Measurements from ENCODE around the gene PITX2. TPM values are rescaled to one million over a fixed set of nuclear protein-coding genes. Genes with fewer than 3 reads are reported as not detected.
"Not testable (repeated sequence)": the region's sequence is repeated elsewhere in the genome, so short reads cannot be mapped to it uniquely, and the experiment has no call there.

The PITX2 gene
- total RNA-seq, 1 donor from 2014 or later = 1.3 TPM

DNA sequence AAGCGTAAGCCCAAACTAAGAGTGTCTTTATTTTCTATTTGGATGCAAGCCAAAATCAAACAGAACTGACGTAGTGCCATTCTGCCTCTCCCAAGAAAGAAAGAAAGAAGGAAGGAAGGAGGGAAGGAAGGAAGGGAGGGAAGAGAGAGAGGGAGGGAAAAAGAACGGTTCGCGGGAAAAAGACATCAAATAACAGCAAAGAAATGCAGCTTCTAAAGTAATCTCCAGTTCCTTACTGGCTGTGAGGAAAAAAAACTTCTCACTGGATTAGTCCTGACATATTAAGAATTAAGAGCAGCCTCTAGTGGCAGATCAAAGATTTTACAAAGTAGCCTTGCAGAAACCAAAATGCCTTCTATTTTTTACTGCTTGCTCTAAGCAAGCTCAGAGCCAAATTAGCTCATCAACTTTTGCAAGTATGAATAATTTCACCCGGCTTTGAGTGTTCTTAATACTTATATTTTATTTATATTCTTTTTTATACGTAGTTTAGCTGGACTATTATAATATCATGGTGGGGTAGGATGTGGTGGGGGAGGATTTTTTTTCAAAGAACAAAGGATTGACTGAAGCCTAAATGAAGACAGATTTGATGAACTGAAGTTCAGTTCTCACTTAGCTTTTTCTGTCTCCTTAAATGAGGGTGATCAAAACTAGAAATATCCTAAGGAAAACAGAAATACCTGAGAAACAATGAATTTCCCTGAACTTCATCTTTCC is 36.6 kb downstream of the PITX2 start:
- H3K36me3 Mint-ChIP-seq (ENCODE audit: unreplicated experiment) = no peaks in the 10 kb centered on the region
- no peak overlapping the region for H3K27ac Mint-ChIP-seq (ENCODE audit: unreplicated experiment)
- no peak for DNase-seq
- no peaks in the 10 kb centered on the region for H3K4me1 Mint-ChIP-seq (ENCODE audit: low read depth, unreplicated experiment)
- TF ChIP-seq, protein P1, sequence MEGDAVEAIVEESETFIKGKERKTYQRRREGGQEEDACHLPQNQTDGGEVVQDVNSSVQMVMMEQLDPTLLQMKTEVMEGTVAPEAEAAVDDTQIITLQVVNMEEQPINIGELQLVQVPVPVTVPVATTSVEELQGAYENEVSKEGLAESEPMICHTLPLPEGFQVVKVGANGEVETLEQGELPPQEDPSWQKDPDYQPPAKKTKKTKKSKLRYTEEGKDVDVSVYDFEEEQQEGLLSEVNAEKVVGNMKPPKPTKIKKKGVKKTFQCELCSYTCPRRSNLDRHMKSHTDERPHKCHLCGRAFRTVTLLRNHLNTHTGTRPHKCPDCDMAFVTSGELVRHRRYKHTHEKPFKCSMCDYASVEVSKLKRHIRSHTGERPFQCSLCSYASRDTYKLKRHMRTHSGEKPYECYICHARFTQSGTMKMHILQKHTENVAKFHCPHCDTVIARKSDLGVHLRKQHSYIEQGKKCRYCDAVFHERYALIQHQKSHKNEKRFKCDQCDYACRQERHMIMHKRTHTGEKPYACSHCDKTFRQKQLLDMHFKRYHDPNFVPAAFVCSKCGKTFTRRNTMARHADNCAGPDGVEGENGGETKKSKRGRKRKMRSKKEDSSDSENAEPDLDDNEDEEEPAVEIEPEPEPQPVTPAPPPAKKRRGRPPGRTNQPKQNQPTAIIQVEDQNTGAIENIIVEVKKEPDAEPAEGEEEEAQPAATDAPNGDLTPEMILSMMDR (IDR thresholded peaks at IDR 0.05; ENCODE audit: partially characterized antibody, unreplicated experiment) = no peak
- H3K9me3 Mint-ChIP-seq (ENCODE audit: unreplicated experiment) = peaks cover 2% of the 10 kb centered on the region
- no peaks in the 10 kb centered on the region for H3K27me3 Mint-ChIP-seq (ENCODE audit: unreplicated experiment)
- H3K4me3 Mint-ChIP-seq (ENCODE audit: unreplicated experiment) = no peak overlapping the region

DNA sequence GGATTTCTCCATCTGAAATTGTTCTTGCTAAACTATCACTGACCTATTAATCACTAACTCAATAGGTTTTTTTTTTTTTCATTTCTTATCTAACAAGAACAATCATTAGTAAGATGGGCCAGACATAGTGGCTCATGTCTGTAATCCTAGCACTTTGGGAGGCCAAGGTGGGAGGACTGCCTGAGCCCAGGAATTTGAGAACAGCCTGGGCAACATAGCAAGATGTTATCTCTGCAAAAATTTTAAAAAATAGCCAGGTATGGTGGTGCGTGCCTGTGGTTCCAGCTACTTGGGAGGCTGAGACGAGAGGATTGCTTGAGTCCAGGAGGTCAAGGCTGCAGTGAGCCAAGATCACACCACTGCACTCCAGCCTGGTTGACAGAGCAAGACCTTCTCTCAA is 46.2 kb downstream of the PITX2 start:
- H3K27ac Mint-ChIP-seq (ENCODE audit: unreplicated experiment); H3K27me3 Mint-ChIP-seq (ENCODE audit: unreplicated experiment); H3K4me3 Mint-ChIP-seq (ENCODE audit: unreplicated experiment); H3K4me1 Mint-ChIP-seq (ENCODE audit: low read depth, unreplicated experiment); DNase-seq; H3K36me3 Mint-ChIP-seq (ENCODE audit: unreplicated experiment); H3K9me3 Mint-ChIP-seq (ENCODE audit: unreplicated experiment): not testable (repeated sequence)

Other genes with a start within 250 kb of the PITX2 start
- gene ENPEP, start 146.9 kb downstream of the PITX2 start, total RNA-seq (ENCODE audit: unreplicated experiment) = 2.4 TPM